HG03159 (cell line): ENCODE measurements around the gene ATF7.
A peak's percentile ranks its signal among the peaks of the same experiment; 100 is the strongest.

ENCODE experiments used
- ATAC-seq: cut with Tn5 transposase; IDR thresholded peaks from one replicate; pipeline ENCODE4 v1.9.1; 2021; ENCODE audit warnings: mild to moderate bottlenecking, moderate library complexity; ENCODE audit not compliant: unreplicated experiment

The ATF7 gene

DNA sequence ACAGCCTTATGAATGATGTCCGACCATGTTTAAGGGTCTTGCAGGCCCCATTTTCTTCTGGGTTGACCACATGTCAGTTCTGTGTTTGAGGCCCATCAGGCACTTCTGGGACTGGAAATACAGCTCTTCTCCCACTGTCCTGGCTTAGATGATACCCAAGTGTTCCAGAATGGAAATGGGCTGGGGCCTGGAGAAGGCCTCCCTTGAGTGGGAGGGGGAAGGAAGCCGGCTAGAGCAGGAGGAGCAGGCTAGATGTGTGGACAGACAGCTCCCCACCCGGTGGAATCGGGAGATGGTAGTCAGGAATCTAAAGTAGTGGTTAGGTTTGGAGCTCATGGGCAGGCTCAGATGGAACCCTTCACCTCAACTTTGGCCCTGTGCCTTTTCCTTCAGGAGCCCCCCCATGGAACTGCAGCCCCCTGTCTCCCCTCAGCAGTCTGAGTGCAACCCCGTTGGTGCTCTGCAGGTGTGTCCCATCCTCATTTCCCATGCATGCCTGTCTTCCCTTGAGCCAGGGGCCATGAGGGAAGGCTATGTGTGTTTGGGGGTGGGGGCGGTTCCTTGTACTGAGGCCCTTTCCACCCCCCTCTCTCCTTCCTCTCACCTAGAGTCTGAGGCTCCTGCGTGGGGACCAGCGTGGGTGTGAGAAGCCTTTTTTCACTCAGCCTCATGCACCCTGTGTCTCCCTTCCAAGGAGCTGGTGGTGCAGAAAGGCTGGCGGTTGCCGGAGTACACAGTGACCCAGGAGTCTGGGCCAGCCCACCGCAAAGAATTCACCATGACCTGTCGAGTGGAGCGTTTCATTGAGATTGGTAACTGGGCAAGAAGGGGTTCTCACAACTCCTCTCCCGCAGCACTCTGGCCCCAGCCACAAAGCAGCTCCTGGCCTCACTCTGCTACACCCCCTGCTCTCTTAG is 121.9 kb downstream of the ATF7 start:
- ATAC-seq: no peak

DNA sequence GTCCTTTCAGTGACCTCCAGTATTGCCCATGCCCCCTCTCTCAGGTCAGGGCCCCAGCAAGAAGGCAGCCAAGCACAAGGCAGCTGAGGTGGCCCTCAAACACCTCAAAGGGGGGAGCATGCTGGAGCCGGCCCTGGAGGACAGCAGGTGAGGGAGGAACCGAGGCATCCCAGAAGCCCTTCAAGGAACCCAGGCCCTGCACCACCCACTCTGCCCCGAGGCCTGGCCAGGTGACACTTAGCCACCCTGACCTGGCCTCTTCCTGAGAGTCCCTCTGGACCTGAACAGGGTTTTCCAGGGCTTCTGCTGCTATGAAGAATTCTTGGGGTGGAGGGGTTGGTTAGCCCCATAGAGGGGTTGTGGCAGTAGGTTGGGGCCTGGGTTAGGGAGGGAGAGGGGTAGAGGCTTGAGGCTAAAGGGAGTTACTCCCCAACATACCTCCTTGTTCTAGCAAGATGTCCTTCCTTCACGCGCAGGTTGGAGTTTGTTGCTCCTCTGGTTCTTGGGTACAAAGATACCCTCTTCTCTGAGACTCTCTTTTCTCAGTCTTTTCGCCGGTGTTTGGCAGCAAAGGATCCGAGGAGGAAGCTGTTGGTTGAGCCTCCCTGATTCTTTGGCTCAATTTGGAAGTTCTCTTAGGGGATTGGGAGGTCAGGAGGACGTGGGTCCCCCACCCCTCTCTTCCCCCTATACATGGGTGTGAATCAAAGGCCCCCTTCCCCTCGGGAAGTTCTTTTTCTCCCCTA is 123.0 kb downstream of the ATF7 start:
- ATAC-seq: no peak

DNA sequence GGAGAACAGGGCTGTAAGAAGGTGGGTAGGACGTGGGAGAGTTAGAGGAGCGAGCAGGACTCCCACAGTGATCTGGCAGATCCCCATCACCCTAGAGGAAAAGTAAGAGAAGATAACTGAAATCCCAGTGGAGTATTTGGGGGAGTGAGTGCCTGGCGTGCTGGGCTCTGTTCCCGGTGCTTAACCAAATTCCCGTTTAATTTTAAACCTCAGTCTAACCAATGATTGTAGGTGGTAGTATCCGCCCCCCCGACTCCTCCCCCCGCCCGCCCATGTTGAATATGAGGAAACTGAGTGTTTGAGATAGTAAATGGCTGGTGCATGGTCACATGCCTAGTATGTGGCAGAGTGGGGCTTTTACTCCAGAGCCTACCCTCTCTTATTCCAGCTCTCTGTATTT is 123.9 kb downstream of the ATF7 start:
- ATAC-seq: no peak

DNA sequence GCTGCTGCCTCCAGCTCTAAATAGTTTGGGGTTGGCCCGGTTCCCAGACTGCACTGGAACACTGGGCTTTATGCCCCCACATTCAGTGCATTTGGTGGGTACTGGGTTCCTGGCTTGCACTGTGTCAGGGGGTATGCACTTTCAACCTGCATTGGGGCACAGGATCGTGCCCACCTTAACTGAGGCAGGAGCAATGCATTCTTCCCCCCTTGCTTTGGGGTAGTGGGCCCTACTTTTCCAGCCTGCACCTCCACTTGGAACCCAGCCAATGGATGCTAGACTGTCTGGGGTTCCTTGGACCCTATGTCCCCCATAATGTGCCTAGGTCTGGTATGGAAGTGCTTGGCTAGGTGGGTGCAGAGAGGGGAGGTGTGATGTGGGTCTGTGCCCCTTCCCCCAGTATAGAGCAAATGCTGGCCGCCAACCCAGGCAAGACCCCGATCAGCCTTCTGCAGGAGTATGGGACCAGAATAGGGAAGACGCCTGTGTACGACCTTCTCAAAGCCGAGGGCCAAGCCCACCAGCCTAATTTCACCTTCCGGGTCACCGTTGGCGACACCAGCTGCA is 124.5 kb downstream of the ATF7 start:
- no peak for ATAC-seq

DNA sequence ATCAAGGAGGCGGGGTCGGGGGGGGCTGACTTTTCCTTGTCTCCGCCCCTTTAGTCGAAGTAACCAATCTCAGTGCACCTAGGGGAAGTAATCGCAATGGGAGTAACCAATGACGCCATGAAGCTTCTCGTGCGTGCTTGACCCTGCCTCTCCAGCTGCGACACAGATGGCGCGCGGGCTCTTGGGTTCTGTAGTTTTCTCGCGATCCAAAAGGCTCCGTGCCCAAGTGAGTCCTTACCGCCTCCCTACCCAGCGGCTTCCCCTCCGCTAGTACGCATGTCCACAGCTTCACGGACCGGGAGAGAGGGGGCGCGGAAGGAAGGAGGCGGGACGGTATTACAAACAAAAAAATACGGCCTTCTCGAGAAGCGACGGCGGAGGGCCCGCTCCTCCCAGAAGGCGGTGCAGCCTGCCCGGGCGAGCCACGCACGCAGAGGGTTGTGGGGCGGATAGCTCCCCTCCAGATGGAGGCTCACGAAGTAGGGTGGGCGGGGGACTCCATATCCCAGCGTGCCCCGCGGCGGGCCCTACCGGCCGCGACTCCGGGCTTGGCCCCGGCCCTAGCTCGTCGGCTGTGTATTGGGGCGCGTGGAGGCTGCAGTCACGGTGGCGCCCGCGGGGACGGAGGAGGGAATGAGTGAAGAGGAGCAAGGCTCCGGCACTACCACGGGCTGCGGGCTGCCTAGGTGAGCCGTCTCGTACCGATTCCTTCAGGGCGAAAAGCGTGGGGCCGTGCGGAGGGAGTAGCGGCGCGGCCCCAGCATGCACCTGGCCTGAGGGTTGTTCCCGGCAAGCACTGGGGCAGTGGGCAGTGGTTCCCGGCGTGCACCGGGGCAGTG is 125.2 kb downstream of the ATF7 start, which contains the start of gene TARBP2:
Gene TARBP2, plus strand, starts transcription at position 508 of the 839 bp plus-strand sequence. Its CDS starts 126 bp downstream, at position 634.
- ATAC-seq: peak; percentile 76

DNA sequence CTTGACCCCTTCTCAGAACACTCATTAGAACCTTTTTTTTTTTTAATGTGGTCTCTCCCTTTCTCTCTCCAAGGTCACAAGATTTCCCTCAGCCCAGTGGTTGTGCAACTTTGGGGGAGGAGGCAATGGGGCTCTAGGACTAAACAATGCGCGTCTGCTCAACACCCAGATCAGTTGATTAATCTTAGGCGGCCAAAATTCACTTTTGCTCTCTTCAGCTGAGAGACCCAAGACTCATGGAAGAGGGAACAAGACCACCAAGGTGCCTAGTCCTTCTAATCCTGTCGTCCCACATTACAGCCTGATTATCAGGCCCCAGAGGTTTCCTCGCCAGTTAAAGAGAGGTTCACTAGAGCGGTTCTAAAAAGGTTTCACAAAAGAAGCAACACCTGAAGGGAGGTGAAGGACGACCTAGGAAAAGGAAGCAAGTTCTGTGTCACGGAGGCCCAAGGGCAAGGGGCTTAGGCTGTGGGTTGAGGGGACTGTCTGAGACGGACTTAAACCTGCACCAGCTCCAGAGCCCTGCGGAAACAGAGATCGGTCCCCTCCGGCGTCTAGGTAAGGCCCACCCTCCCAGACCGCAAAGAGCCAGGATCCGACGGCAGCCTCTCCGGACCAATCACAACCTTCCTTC is 125.9 kb downstream of the ATF7 start:
- ATAC-seq: no peak

DNA sequence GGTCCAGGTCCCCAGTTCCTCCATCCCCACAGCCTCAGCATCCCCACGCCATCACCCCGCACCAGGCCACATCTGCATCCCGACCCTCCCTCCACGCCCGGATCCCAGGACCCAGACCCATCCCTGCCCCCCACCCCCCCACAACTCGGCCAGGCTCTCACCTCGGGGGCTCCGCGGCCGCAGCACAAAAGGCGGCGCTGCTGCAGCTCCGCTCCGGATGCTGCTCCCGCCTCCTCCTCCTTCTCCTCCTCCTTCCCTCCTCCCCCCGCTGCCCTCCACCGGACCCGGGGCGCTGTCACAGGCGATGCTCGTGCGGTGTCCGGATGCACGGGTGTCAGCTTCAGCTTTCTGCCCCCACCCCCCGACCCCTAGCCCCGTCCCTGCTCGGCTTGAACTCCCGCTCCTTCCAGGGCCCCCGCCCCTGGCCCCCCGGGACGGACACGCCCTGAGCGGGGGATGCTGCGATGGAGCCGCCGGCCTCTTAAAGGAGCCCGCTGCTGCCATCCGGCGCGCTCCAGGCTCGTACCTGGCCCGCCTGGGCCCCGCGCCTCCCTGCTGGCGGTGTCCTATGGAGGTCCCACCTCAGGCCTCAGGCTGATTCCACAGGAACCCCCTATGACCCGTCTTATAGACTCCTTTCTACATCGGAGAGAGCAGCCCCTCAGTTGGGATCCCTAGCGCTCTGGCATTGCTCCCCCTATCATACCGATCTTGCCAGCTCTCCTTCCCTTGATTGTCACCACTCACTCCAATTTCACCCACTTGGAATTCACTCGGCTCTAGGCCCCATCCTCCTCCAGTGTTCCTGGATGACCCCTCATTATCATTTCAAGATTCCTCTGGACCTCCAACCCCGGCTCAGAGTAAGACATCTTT is 126.7 kb downstream of the ATF7 start, which contains the start of gene MAP3K12:
Gene MAP3K12, minus strand, starts transcription at position 193 of the 876 bp plus-strand sequence. CDS start 12,067 bp downstream, outside the sequence.
- no peak for ATAC-seq

DNA sequence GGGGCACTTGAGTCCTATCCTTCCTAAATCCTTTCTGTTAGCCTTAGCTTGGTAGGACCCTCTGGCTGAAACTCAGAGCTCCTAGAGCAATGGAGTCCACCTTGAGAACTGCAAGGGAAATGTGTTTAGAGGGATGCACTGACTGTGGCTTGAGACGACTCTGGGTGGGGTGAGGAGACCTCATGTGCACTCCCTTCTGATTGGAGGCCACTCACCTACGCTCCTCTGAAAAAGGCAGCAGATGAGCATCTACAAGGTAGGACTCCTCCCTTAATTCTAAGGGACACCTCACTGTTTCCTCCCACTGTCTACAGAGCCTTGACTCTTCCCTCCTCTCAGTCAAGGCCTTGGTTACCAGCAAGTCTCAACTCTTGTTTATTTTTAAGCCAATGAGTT is 127.9 kb downstream of the ATF7 start:
- no peak for ATAC-seq

DNA sequence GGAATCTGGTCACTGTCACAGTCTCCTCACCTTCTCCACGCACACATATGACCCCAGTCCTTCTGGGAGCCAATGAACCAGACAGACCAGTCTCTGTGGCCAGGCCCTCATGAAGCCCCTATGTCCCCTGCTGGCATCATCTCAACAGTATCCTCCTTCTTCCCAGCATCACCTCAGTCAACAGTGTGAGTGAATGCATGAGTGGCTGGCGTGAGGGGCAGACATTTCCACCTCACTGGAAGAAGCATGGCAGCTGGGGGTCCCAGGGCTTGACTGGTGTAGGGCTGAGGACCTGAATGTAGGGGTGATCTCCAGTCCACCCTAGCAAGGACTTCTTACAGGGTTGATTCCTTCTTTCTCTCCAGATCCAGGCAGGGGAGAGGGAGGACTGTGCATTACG is 128.7 kb downstream of the ATF7 start:
- no peak for ATAC-seq

DNA sequence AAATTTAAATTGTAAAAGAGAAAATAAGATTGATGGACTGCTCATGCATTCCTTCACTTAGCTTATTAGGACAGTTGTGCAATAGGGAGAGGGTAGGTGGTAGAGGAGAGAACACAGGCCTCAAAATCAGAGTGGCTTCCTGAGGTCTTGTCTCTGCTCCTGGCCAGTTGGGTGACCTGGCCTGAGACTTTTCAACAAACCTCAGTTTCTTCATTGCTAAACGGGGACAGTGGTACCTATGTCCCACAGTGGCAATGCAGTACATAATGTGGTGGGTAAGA is 129.5 kb downstream of the ATF7 start:
- ATAC-seq: no peak

DNA sequence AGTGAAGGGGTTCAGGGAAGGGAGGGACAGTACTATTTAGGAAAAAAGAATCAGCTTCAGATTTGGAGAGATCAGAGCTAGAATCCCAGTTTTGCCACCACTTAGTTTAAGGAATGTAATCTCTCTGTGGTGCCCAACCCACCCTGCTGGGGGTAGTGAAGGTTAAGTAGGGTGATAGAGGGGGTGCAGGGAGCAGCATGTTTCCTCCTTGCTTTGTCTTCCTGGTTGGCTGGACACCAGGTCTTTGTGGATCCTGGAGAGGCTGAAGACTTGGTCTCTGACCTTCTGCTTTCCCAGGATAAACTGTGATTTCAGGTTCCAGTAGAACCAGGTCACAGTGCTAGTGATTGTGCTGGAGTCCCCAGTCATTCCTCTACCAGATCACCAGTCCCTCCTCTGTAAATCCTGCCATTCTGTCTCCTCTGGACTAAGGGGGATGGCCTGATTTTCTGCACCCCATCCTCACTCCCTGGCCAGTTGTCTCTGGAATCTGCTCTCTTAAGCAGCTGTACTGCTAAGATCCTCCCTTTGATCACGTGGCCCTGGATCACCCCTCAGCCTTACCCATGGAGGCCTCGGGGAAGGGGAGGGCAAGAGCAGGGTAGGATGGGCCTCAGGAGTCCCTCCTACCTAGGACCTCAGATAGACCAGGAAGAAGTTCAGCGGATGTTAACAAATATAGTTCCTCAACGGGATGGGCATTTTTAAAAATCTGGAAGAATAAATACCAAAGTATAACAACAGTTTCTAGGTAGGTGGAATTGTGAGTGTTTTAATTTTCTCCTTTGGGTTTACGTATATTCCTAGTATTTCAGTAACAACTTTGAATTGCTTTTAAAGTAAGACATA is 130.1 kb downstream of the ATF7 start:
- ATAC-seq: no peak

DNA sequence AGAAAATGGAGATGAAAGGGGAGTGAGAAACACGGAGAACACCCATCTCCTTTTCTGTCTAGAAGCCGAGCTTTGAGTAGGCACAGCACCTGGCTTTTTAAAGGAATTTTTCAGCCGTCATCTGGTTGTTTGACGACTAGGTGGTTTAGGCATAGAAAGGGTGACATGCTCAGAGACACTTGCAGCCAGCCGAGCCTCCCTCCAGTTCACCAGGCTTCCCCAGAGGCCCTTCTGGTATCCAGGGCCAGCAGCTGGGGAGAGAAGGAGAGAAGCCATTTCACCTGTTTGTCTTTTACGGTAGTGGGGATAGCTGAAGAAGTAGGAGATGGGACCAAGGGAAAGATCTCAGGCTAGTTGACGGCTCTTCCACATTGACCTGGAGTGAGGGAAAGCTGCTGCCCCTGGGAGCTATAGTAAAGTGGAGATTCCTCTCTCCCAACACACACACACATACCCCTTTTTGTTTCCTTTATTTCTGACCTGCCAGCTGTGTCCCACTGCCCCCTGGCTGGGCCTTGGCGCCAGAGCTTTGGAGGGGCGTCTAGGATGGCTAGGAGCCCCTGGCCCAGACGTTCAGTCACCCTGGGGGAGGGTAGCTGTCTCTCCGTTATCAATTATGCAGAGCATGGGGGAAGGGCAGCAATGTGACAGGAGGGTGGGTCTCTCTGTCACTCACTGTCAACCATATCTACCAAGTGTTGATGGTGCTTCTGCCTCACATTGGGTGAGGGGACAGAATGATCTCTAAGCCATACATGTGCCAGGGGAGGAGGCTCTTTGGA is 132.4 kb downstream of the ATF7 start:
- no peak for ATAC-seq

DNA sequence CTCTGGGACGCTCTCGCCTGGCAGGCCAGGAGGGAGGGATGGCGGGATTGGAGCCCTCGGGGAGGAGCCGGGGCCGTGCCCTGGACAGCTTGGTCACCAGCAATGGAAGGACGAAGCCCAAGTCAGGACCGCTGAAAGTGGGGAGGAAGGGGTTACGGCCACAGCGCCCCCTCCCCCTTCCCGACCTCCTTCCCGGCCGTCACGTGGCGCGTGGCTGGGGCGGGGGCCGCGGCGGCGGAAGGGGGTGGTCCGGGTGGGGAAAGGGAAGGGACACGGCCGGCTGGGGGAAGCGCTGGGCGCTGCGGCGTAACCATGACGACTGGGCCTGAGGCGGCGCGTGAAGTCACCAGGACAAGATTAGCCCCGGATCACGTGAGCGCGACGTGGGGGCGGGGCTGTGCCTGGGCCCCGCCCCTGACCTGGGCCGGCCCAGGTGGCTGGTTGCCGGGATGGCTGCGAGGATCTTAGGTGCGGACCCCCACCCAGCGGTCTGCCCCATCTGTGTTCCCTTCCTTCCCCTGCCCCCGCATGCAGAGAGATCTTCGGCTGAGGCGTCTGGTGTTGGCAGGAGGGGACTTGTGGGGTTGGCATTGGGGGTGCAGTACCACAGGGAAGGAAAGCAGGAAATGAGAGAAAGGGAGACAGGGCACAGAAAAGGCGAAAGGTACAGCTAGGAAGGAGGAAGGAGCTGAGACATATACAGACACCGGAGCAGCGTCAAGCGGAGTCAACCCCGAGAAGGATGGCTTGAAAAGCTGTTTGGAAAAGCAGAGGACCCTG is 133.2 kb downstream of the ATF7 start:
- ATAC-seq: peak; percentile 94

DNA sequence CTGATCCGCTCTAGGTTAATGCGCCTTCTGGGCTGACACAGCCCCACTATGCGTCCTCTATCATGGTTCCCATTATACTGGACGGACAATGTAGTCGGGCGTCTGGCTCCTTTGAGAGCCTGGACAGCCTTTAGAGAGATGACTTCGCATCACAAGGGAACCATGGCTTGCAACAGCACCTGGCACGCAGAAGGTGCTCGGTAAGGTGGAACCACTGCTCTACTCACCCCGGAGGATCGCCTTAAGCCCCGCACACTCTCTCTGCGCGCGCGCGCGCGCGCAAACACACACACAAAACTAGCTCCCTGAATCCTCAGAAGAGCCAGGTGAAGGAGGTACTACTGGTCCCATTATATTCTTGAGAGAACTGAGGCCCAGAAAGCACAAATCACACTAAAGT is 134.0 kb downstream of the ATF7 start:
- no peak for ATAC-seq

DNA sequence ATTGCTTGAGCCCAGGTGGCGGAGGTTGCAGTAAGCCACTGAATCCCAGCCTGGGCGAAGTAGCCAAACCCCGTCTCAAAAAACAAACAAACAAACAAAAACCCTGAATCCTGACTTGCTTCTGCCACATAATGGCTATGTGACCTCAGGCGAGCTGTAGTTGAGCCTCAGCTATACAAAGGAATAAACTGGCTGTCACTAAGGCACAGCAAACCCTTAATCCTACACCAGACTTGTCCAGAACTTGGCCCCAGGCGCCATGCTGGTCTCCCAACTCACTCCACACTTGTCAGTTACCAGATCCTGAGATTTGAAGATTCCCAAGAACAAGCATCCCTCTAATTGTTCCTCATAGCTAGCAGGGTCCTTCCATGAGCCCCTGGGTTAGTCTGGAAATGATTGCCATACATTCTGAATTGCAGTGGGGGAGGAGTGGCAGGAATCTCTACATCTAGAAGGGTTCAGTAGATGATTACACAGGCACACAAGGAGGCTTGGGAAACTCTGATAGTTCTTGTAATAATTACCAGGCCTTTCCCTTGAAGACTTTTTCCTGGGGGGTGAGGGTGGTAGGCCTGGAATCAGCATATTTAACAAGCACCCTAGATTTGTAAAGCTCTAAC is 136.8 kb downstream of the ATF7 start:
- no peak for ATAC-seq

DNA sequence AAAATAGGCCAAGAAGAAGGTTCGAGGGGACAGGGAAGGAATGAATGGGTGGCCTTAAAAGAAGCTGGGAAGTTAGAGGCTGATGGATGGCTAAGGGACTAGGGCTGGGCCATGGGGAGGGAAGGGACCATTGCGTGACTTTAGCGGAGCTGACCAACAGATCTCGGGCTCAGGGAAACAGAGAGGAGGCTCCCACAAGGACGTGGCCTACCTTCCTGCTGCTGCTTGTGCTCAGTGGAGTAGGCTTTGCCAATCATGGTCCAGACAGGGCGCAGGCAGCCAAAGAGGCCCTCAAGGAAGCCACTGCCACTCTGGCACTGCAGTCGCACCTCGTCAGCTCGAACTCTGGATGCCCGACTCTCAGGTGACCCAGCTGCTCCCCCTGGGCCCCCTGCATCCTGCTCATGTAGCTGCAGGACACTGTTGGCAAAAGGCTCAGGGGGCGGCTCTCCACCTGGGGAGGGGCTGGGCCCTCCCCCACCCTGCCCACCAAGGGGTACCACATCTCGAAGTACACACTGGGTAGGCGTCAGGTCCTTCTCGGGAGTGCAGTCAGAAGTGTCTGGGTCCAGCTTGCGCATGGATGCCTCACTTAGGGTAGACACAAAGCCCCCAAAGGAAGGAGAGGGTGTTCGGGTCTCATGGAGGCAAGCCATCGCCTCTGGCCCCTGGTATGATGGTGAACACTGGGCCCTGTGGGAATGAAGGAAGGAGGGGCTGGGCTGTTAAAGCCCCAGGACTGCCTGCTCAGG is 139.3 kb downstream of the ATF7 start:
- no peak for ATAC-seq
